Choroid plexus epithelial cell (primary cell): ENCODE data around the gene THAP12.

Experiments used
- DNase-seq: peaks from one replicate; pipeline ENCODE4 v3.0.0-alpha.2; 2010; ENCODE audit warnings: low read depth
- H3K4me3 ChIP-seq: 2 replicates; pipeline ENCODE4 v1.5.1; 2011; ENCODE audit warnings: low read depth, mild to moderate bottlenecking, control low read depth, low read length, moderate library complexity
- TF ChIP-seq, protein P1 (sequence below): conservative IDR thresholded peaks from 2 replicates; pipeline ENCODE4 v1.5.1; 2011; ENCODE audit warnings: low read depth, mild to moderate bottlenecking, control low read depth, inconsistent platforms, low read length, moderate library complexity

The THAP12 gene

DNA sequence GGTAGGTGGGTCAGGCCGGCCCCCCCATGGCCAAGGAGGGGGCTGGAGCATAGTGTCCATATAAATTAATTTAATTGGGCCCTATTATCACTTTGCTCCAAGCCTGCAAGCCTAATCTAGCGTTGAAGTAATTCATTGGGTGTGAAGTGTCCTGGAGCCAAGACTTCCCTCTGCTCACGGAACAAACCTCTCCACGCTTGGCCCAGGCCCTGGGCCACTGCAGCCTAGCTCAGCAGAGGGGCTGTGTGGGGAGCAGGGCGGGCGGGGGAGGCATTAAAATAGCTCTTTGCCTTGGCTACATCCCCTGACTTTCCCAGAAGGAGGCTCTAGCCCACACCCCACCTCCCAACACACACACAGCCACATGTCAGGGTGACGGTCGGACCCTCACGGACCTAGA lies 73.5 kb downstream of the THAP12 start:
- no peak for DNase-seq
- H3K4me3 ChIP-seq = no peak overlapping the region
- TF ChIP-seq, protein P1, sequence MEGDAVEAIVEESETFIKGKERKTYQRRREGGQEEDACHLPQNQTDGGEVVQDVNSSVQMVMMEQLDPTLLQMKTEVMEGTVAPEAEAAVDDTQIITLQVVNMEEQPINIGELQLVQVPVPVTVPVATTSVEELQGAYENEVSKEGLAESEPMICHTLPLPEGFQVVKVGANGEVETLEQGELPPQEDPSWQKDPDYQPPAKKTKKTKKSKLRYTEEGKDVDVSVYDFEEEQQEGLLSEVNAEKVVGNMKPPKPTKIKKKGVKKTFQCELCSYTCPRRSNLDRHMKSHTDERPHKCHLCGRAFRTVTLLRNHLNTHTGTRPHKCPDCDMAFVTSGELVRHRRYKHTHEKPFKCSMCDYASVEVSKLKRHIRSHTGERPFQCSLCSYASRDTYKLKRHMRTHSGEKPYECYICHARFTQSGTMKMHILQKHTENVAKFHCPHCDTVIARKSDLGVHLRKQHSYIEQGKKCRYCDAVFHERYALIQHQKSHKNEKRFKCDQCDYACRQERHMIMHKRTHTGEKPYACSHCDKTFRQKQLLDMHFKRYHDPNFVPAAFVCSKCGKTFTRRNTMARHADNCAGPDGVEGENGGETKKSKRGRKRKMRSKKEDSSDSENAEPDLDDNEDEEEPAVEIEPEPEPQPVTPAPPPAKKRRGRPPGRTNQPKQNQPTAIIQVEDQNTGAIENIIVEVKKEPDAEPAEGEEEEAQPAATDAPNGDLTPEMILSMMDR = no peak

DNA sequence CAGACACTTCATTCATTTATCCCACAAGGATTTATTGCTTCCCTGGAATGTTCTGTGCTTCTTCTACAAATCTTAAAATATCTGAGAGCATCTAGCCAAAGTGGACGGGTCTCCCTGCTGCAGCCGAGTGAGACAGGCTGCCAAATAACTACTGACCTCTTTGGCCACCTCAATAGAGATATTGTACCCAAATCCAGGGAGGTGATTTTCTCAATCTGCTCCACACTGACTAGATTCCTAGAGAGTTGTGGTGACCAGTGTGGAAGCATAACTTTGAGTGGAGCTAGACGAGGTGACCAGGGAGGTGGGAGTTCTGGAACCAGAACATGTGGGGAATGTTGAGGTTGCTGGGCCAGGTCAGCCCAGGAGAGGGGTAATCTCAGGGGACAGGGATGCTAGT lies 77.5 kb downstream of the THAP12 start:
- TF ChIP-seq, protein P1 = no peak
- no peak overlapping the region for H3K4me3 ChIP-seq
- no peak for DNase-seq

DNA sequence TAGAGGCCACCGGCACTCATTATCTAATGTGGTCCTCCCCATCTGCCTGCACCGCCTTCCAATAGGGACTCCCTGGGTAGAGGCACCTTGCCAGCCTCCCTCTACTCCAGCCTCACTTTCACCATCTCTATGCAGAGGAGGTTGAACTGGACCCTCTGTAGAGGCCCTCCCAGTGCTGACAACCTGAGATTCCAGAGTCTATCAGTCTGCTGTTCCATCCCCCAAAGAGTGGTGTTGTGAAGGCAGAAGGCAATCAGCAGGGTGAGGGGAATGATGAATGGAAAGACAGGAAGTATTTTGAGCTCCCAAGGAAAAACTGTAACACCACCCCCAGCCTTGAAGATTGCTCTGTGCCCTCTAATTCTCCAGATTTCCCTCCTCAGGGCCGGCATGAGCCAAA lies 77.9 kb downstream of the THAP12 start:
- TF ChIP-seq, protein P1 = no peak
- H3K4me3 ChIP-seq = no peak overlapping the region
- no peak for DNase-seq
